Activated CD4-positive, alpha-beta memory T cell treated with anti-CD3 and anti-CD28 coated beads for 36 hours (primary cell): ENCODE measurements around the gene SWAP70. TPM values are rescaled to one million over a fixed set of nuclear protein-coding genes. Genes with fewer than 3 reads are reported as not detected.

ENCODE experiments used
- CTCF ChIA-PET: fragments of 350-600 bp; sonication (Branson Sonifier 250); formaldehyde crosslinking; loops from one replicate; lab custom pipeline; 2021; ENCODE audit warnings: antibody characterized with exemption, inconsistent platforms; lab: Charles Lee
- POLR2A ChIA-PET: fragments of 350-600 bp; sonication (Branson Sonifier 250); formaldehyde crosslinking; loops from one replicate; lab custom pipeline; 2021; ENCODE audit warnings: antibody characterized with exemption; lab: Charles Lee
- DNase-seq: peaks from one replicate; pipeline ENCODE4 v3.0.0-alpha.2; 2020
- H3K27ac Mint-ChIP-seq: one replicate; pipeline ENCODE4 v1.8.0; 2021; ENCODE audit warnings: mixed read lengths
- H3K27me3 Mint-ChIP-seq: one replicate; pipeline ENCODE4 v1.8.0; 2021; ENCODE audit warnings: mixed read lengths
- H3K36me3 Mint-ChIP-seq: one replicate; pipeline ENCODE4 v1.8.0; 2021; ENCODE audit warnings: mixed read lengths
- H3K4me1 Mint-ChIP-seq: one replicate; pipeline ENCODE4 v1.8.0; 2021; ENCODE audit warnings: low read depth, mixed read lengths
- H3K4me3 Mint-ChIP-seq: one replicate; pipeline ENCODE4 v1.8.0; 2021; ENCODE audit warnings: mild to moderate bottlenecking, mixed read lengths
- H3K9me3 Mint-ChIP-seq: one replicate; pipeline ENCODE4 v1.8.0; 2021; ENCODE audit warnings: mixed read lengths
- intact Hi-C: fragments of 100-400 bp; cut with micrococcal nuclease; formaldehyde crosslinking; loops from one replicate; pipeline ENCODE4 v1.15.1; 2023
- total RNA-seq, 2 experiments: library from RNA; stranded (reverse); gene quantifications; one replicate each; pipeline ENCODE4 v1.2.3, GENCODE V29; 2021

Gene SWAP70
- total RNA-seq, 2 experiments from 2014 or later: 7.7 to 8.6 TPM

DNA sequence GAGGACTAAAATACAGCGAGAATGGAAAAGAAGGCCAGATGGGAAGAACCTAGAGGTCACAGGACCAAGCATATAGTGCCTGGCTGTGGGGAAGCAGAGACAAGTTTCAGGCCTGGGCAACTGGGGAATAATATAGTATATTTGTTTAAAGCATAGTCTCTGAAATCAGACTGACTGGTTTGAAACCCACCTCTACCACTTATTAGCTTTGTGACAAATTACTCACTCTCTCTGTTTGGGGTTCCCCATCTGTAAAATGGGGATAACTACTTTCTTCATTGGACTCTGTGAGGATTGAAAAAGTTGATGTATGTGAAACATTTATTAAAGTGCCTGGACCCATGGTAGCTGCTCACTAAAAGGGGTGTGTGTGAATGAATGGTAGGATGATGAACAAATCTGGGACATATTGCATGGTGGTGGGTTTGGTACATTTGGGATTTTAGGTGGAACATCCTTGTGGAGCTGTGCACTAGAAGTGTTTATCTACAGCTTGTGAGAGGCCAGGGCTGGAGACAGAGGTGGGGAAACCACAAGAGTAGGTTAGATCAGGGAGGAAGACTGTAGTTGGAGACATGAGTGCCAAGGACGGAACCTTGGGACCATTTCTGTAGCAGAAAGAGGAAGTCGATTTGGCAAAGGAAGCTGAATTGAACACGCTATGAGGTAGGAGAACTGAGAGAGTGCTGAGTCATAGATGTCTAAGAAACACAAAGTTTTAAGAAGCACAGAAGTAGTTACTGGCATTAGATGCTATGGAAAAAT lies 52.6 kb downstream of the SWAP70 start:
- Mint-ChIP-seq H3K27me3 (no peaks in the 10 kb centered on the region), H3K27ac (peak overlapping the region; percentile 1), H3K9me3 (no peaks in the 10 kb centered on the region), H3K4me3 (no peak overlapping the region), H3K4me1 (peaks cover 17% of the 10 kb centered on the region), H3K36me3 (peaks cover 4% of the 10 kb centered on the region)
- CTCF ChIA-PET: interaction anchor here (1.1 to 1.4 kb wide), 4 partner anchors 10 to 103 kb away, joined by 3 to 4 read pairs (median 4); no protein-coding TSS in a partner anchor
- intact Hi-C loops: no loop called here
- DNase-seq: no peak
- POLR2A ChIA-PET: no interaction called here

DNA sequence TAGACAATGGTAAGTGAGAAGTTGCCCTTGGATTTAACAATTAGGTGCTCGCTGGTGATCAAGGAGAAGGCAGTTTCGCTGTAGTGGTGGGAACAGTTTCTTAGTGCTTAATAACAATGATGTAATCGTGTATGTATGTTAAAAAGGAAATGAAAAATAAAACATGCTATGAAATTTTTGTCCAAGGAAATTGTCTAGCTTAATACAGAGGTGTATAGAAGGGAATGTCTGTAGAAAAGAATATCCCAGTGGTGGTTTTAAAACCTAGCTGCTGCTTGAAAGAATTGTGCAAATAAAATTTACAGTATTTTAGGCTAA lies 53.1 kb downstream of the SWAP70 start:
- peaks cover 4% of the 10 kb centered on the region for H3K36me3 Mint-ChIP-seq
- H3K27ac Mint-ChIP-seq: no peak overlapping the region
- ChIA-PET CTCF (interaction anchor here (1.1 to 1.4 kb wide), 4 partner anchors 9 to 104 kb away, joined by 3 to 4 read pairs (median 4); no protein-coding TSS in a partner anchor), POLR2A (no interaction called here)
- H3K4me3 Mint-ChIP-seq: no peak overlapping the region
- H3K27me3 Mint-ChIP-seq: no peaks in the 10 kb centered on the region
- intact Hi-C loops: no loop called here
- DNase-seq: no peak
- peaks cover 17% of the 10 kb centered on the region for H3K4me1 Mint-ChIP-seq
- no peaks in the 10 kb centered on the region for H3K9me3 Mint-ChIP-seq

DNA sequence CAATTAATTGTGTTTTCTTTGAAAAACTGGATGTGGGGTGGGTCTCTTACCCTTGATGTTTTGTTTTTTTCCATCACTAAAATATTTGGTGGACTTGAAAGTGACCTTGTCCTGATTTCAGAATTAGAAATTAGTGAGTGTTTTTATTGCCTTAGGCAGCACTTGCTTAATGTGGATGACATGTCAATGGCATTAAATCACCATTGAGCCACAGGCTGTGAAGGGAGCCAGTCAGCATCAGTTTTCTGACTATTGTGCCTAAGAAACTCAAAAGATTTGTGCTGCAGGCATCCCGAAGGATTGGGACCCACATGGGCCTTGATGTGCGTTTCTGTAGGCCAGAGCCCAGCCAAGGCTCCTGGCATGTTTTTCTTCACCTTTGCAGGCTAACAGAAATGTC lies 53.8 kb downstream of the SWAP70 start:
- no peaks in the 10 kb centered on the region for H3K9me3 Mint-ChIP-seq
- H3K36me3 Mint-ChIP-seq: peaks cover 4% of the 10 kb centered on the region
- H3K4me3 Mint-ChIP-seq: no peak overlapping the region
- CTCF ChIA-PET: interaction anchor here (1.1 kb wide), 1 partner anchor 31 kb away, joined by 4 read pairs; no protein-coding TSS in a partner anchor
- POLR2A ChIA-PET: no interaction called here
- no peak overlapping the region for H3K27ac Mint-ChIP-seq
- intact Hi-C loops: no loop called here
- peaks cover 17% of the 10 kb centered on the region for H3K4me1 Mint-ChIP-seq
- no peaks in the 10 kb centered on the region for H3K27me3 Mint-ChIP-seq
- DNase-seq: no peak

DNA sequence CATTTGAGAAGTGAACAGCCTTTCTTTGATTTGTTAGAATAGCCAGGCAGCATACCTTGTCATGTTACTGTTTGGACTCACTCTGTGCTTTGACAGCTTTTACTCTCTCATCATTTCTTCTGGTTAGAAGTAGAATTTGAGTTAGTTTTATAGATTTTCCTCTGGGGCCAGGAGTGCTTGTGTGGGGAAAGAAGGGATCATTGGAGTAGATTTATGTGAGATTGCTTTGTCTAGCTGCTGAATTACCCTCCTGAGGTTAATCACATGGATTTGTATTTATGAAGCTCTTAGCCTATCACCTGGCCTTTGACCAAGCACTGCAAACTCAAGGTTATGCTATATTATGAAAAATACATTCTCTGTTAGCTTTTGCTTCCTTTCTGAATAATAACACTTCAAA lies 54.3 kb downstream of the SWAP70 start:
- ChIA-PET CTCF (no interaction called here), POLR2A (no interaction called here)
- DNase-seq: no peak
- Mint-ChIP-seq H3K27me3 (no peaks in the 10 kb centered on the region), H3K9me3 (no peaks in the 10 kb centered on the region), H3K36me3 (peaks cover 4% of the 10 kb centered on the region), H3K27ac (no peak overlapping the region), H3K4me1 (peaks cover 17% of the 10 kb centered on the region), H3K4me3 (no peak overlapping the region)
- intact Hi-C loops: no loop called here

DNA sequence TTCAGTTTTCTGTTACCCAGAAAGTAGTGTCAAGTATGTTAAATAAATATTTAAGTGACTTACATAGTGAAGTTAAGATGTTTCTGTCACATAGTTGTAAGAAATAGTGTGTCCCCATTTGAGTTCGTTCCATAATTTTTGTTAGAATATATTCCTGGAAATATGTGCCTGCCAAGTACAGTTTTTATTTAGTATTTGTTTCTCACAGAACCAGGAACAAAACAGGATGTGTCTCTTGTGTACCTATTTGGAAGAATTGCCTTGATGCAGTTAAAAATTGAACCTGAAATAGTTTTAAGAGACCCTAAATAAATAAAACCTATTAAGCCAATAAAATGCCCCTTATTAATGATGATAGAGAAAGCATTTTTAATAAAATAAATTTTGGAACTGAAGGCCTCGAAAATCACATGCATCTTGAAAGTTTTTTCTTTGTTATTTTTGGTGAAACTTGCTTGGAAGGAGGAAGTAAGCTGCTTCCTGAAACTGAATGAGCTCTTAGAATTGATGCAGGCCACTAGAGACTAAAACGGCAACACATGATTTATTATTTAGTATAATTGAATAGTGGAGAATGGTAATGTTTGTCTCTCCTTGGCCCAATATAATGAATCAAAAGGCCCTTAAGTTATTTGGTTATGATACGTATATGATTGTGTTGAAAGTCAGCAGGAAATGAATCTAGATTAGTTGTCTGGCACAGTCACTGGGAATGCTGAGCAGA lies 55.9 kb downstream of the SWAP70 start:
- Mint-ChIP-seq H3K36me3 (no peaks in the 10 kb centered on the region), H3K27me3 (no peaks in the 10 kb centered on the region), H3K4me1 (peaks cover 17% of the 10 kb centered on the region), H3K9me3 (no peaks in the 10 kb centered on the region), H3K27ac (no peak overlapping the region), H3K4me3 (no peak overlapping the region)
- no peak for DNase-seq
- ChIA-PET POLR2A (no interaction called here), CTCF (interaction anchor here (0.9 kb wide), 1 partner anchor 107 kb away, joined by 3 read pairs; no protein-coding TSS in a partner anchor)
- intact Hi-C loops: no loop called here

DNA sequence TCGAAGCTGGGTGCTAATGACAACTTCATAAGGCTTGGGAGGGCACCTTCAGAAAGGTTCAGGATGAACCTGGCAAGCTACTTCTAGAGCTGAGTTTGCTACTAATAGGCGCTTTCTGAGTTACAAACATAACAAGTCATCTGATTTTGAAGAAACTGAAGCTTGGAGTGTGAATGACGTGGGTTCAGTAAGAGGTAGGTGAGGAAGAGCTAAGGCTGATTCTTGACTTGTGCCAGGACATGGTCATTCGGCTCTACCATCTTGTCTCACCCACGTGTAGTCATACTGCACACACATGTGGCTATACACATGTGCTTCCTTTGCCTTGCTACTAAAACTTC lies 56.4 kb downstream of the SWAP70 start:
- H3K4me1 Mint-ChIP-seq: peaks cover 17% of the 10 kb centered on the region
- H3K27ac Mint-ChIP-seq: no peak overlapping the region
- H3K4me3 Mint-ChIP-seq: no peak overlapping the region
- no peaks in the 10 kb centered on the region for H3K27me3 Mint-ChIP-seq
- H3K9me3 Mint-ChIP-seq: no peaks in the 10 kb centered on the region
- no peaks in the 10 kb centered on the region for H3K36me3 Mint-ChIP-seq
- intact Hi-C loops: no loop called here
- CTCF ChIA-PET: interaction anchor here (0.9 kb wide), 1 partner anchor 107 kb away, joined by 3 read pairs; no protein-coding TSS in a partner anchor
- POLR2A ChIA-PET: no interaction called here
- no peak for DNase-seq

DNA sequence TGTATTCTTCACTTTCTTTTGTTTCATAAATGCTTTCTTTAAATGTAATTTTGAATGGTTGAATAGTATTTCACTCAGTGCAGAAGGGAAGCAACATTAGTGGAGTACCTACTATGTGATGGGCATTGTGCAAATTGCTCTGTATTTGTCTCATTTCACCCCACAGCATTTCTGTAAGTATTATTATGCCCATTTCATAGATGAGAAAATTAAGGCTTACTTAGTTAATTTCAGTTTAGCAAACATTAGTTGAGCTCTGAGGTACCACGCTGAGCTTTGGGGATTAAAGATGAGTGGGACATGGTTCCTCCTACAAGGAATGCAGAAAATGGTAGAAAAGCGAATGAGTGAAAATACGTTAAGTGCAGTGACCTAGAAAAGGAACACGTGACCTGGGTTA lies 58.1 kb downstream of the SWAP70 start:
- Mint-ChIP-seq H3K4me1 (peaks cover 7% of the 10 kb centered on the region), H3K9me3 (no peaks in the 10 kb centered on the region), H3K27ac (no peak overlapping the region), H3K4me3 (no peak overlapping the region), H3K36me3 (no peaks in the 10 kb centered on the region), H3K27me3 (no peaks in the 10 kb centered on the region)
- POLR2A ChIA-PET: no interaction called here
- no peak for DNase-seq
- intact Hi-C loops: no loop called here
- CTCF ChIA-PET: no interaction called here

DNA sequence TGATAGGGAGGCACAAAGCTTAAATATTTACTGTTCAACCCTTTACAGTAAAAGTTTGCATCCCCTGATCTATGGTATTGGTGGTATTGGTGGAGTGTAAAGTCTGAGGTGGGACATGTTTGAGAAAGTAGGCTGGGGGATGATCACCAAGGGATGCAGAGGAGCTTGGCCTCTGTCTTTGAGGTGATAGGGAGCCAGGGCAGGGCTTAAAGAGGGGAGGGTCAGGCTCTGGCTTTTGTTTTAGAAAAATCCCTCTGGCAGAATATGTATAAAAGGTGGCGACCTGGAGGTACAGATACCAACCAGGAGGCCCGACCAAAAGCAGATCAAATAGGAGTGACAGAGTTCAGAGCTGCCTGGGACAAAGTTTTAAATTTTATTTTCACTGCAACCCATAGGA lies 59.0 kb downstream of the SWAP70 start:
- H3K36me3 Mint-ChIP-seq: no peaks in the 10 kb centered on the region
- no peak overlapping the region for H3K4me3 Mint-ChIP-seq
- H3K27me3 Mint-ChIP-seq: no peaks in the 10 kb centered on the region
- no peaks in the 10 kb centered on the region for H3K9me3 Mint-ChIP-seq
- intact Hi-C loops: no loop called here
- ChIA-PET POLR2A (interaction anchor here (1.0 kb wide), 1 partner anchor 9 kb away, joined by 3 read pairs; no protein-coding TSS in a partner anchor), CTCF (no interaction called here)
- H3K4me1 Mint-ChIP-seq: peaks cover 6% of the 10 kb centered on the region
- no peak overlapping the region for H3K27ac Mint-ChIP-seq
- no peak for DNase-seq

DNA sequence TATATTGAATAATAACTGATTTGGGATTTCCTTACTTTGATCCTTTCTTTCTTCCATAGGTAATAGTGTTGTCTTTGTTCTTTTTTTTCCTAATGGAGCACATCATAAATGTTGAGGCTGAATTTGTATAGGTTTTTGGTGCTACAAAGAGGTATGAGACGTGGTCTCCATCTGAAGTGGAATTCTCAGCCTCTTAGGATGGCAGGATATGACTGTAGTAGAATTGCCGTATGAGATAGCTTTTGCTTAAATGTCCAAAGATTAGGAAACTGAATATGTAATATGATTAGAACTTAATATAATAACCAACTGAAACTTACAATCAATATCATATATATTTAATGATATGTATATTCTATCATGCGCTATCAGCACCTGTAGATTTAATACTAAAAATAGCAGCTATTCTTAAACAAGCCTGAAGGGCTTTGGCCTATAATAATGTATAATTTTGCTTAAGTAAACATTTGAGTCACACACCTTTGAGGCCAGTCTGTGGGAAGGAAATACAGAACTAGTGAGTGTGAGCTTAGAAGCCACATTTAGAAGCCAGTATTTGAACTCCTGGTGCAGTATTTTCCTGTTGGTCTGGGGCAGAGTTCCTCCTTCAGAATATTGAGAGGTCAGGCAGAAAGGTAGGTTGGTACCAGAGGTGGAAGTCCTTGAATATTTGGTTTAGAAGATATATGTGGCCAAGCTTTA lies 62.6 kb downstream of the SWAP70 start:
- CTCF ChIA-PET: interaction anchor here (0.6 to 1.0 kb wide), 3 partner anchors 10 to 136 kb away, joined by 3 read pairs; no protein-coding TSS in a partner anchor

DNA sequence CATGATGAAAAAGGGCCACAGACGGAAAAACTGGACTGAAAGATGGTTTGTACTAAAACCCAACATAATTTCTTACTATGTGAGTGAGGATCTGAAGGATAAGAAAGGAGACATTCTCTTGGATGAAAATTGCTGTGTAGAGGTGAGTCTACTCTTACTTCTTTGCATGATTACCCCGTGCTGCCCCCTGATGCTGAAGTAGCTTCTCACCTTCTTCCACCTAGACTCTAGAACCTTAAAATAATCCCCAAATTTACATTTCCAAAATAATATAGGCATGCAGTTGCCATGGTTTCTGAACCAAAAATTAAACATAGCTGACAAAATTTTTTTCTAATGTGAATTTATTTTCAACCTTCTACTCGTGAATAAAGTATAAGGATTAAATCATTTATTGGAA lies 64.2 kb downstream of the SWAP70 start:
- H3K36me3 Mint-ChIP-seq: no peaks in the 10 kb centered on the region
- H3K4me3 Mint-ChIP-seq: no peak overlapping the region
- no peaks in the 10 kb centered on the region for H3K27me3 Mint-ChIP-seq
- no peaks in the 10 kb centered on the region for H3K9me3 Mint-ChIP-seq
- DNase-seq: no peak
- H3K4me1 Mint-ChIP-seq: no peaks in the 10 kb centered on the region
- ChIA-PET POLR2A (no interaction called here), CTCF (no interaction called here)
- intact Hi-C loops: no loop called here
- no peak overlapping the region for H3K27ac Mint-ChIP-seq

More for the DNA sequence above, 62.6 kb downstream of the SWAP70 start:
- Mint-ChIP-seq H3K27ac (no peak overlapping the region), H3K36me3 (no peaks in the 10 kb centered on the region), H3K9me3 (no peaks in the 10 kb centered on the region), H3K4me3 (no peak overlapping the region), H3K4me1 (no peaks in the 10 kb centered on the region), H3K27me3 (no peaks in the 10 kb centered on the region)
- intact Hi-C loops: no loop called here
- no peak for DNase-seq
- POLR2A ChIA-PET: no interaction called here

DNA sequence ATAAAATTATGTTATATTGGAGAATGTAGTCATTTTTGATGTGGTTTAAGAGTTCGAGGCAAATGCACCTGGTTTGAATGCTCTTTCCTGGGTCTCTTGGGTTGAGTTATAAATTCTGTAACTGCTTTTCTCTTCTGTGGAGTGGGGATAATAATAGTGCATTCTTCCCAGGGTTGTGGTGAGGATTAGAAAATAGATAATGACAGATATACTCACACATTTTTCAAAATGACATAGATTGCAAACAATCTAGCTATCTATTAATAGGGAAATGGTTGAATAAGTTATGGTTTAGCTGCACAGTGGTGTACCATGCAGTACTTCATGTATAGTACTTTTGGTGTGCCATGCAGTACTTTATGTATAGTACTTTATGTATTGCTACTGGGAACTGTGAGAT lies 67.4 kb downstream of the SWAP70 start:
- ChIA-PET POLR2A (no interaction called here), CTCF (no interaction called here)
- Mint-ChIP-seq H3K9me3 (peaks cover 11% of the 10 kb centered on the region), H3K27me3 (no peaks in the 10 kb centered on the region), H3K27ac (no peak overlapping the region), H3K4me1 (no peaks in the 10 kb centered on the region), H3K36me3 (peaks cover 10% of the 10 kb centered on the region), H3K4me3 (no peak overlapping the region)
- DNase-seq: no peak
- intact Hi-C loops: no loop called here

DNA sequence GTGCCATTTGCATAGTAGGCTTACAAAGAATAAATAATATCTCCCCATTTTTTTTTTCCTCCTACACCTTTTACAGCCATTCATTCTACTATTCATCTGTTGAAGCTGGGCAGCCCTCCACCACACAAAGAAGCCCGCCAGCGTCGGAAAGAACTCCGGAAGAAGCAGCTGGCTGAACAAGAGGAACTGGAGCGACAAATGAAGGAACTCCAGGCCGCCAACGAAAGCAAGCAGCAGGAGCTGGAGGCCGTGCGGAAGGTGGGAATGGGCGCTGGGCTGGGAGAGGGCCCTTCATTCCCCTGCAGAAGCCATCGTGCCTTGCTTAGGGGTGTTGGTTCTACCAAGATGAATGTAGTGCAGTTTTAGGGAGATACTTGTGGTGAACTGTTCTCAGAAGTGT lies 68.6 kb downstream of the SWAP70 start:
- H3K9me3 Mint-ChIP-seq: peaks cover 17% of the 10 kb centered on the region
- H3K27ac Mint-ChIP-seq: no peak overlapping the region
- ChIA-PET POLR2A (no interaction called here), CTCF (interaction anchor here (0.9 kb wide), 1 partner anchor 198 kb away, joined by 3 read pairs; no protein-coding TSS in a partner anchor)
- H3K27me3 Mint-ChIP-seq: no peaks in the 10 kb centered on the region
- H3K4me3 Mint-ChIP-seq: no peak overlapping the region
- intact Hi-C loops: no loop called here
- peaks cover 17% of the 10 kb centered on the region for H3K36me3 Mint-ChIP-seq
- no peak for DNase-seq
- no peaks in the 10 kb centered on the region for H3K4me1 Mint-ChIP-seq
